ENCODE results near the gene SORBS2.

SORBS2 gene

DNA sequence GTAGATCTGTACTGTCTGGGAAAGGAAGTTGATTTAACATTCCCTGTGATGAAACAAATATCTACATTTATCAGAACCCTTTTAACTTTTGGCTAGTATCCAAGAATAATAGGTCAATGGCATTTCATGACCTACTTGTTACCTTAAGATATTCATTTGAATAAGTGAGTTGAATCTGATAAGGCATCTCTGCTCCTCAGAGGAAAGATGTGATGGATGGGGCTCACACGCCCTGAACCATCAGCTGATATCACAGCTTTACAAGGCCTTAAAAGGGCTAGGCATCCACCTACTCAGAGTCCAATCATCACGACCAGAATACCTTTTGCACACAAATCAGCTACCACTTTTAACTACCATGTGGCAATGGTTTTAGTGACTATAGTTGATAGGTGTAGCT is 186.5 kb downstream of the SORBS2 start:
- DNase-seq, result no peak

GRCh38 chr4:185624259-185624589 is 187.8 kb downstream of the SORBS2 start:
- DNase-seq, result no peak

DNA sequence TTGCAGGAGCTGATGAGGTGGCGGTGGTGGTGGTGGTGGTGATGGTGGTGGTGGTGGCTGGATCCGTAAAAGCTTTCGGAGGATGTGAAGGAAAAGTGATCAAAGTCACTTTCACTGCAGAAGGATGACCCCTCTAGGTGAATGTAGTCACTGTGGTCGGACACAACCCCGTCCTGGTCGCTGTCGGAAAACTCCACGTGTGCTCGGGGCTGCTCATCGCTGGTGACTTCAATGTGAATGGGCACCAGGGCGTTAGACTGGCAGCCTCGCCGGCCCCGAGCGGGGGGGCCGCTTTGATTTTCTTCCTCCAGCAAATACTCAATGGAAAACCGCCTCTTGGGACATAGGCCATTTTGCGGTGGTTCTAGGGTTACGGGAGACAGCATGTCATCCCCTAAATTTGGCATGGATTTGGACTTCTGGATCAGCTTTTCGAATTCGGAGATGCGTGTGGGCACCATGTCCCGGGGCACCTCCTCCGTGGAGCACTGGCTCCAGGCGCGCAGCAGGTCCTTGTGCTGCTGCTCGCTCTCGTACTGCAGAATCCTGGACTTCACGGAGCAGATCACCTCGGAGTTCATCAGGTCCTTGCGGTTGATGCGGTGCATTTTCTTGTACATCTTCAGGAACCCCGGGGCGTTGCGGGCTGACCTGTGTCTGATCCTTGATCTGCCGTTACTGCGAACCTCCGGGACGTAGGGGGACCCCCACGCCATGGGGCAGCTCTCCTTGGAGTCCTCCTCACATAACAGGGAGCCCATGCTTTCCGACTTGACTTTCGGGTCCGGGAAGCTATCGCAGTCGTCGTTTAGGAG is 188.3 kb downstream of the SORBS2 start:
- no peak for DNase-seq

GRCh38 chr4:185608185-185608584 is 203.8 kb downstream of the SORBS2 start:
- DNase-seq, result no peak

- no peak for DNase-seq
These were observed 209.6 kb downstream of the SORBS2 start for GRCh38 chr4:185602397-185602796.

- DNase-seq, result no peak
These were observed 211.1 kb downstream of the SORBS2 start for GRCh38 chr4:185600801-185601434.

DNA sequence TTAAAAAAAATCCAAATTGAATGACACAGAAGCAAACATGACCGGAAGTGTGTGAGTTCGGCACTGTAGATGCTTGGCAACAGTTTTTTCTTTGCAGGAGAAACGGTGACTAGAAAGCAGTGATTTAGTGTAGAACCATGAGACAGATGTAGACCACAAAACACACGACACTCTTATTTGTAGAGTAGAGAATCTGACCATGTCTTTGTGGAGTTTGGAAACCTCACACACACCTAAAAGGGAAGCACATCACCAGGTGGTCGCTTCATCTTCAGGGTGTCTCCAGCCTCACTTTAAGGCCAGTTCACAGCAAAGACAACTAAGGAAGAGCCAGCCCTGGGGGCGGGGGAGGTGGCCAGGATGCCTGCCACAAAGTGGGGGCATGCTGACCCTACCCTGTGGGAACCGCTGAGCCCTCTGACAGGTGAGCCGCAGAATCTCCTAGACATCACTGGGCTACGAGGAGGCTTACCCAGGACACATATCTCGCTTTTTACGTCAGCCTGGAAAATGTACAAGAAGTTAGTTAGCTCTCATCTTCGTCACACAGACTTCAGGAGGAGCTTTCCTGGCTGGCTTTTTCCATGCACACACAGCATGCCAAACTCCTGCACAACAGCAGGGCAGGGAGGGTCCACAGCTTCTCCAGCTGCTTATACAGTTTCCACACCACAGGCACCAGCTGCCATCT is 212.3 kb downstream of the SORBS2 start:
- no peak for DNase-seq

- no peak for DNase-seq
These were observed 213.0 kb downstream of the SORBS2 start for GRCh38 chr4:185598846-185599552.

- peak; percentile 34 for DNase-seq
These were observed 214.3 kb downstream of the SORBS2 start for GRCh38 chr4:185597532-185598188.

GRCh38 chr4:185592845-185593488 is 219.0 kb downstream of the SORBS2 start:
- no peak for DNase-seq

DNA sequence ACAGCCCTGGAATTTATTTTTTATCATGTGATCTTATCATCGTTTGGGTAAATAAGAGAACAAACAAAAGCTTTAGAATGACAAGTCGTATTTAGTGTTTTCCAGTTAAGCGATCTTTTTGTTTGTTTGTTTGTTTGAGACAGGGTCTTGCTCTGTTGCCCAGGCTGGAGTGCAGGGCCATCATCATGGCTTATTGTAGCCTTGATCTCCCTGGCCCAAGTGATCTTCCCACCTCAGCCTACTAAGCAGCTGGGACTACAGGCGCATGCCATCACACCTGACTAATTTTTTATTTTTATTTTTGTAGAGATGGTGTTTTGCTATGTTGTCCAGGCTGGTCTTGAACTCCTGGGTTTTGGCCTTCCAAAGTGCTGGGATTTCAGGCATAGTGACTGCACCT is 219.6 kb downstream of the SORBS2 start:
- DNase-seq, result no peak

GRCh38 chr4:185591679-185592141 is 220.3 kb downstream of the SORBS2 start:
- no peak for DNase-seq

- DNase-seq, result no peak
These were observed 221.0 kb downstream of the SORBS2 start for GRCh38 chr4:185590982-185591381.

DNA sequence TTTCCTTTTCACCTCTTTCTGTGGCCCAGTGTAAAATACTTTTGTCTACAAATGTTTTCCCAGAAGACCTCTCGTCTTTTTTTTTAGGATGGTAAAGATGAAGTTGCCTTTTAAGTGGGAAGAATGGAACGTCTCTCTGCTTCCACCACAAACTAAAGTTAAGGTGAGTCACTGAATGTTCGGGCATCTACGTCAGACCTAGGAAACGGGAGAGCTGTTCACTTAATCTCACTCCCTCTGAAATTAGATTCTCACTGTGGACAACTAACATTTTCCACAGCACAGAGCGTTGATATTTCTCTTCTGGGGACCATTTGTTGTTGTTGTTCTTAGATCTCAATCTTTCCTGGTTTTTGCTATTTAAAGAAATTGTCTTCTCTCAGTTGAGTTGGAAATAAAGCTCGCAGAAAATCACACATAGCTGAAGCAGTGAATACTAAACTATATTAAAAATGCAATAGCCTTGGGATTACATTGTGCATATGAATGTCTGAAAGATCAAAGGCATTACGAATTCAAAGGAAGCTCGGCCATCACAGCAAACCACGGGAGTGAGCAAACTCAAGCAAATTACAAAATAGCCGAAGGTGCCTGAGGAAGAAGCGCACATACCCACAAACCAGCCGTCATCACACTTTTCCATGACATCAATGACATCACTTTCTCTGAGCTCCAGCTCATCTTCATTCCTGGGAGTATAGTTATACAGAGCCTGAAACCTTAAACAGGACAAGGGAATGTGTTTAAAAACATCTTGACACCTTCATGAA is 222.7 kb downstream of the SORBS2 start:
- DNase-seq, result no peak

DNA sequence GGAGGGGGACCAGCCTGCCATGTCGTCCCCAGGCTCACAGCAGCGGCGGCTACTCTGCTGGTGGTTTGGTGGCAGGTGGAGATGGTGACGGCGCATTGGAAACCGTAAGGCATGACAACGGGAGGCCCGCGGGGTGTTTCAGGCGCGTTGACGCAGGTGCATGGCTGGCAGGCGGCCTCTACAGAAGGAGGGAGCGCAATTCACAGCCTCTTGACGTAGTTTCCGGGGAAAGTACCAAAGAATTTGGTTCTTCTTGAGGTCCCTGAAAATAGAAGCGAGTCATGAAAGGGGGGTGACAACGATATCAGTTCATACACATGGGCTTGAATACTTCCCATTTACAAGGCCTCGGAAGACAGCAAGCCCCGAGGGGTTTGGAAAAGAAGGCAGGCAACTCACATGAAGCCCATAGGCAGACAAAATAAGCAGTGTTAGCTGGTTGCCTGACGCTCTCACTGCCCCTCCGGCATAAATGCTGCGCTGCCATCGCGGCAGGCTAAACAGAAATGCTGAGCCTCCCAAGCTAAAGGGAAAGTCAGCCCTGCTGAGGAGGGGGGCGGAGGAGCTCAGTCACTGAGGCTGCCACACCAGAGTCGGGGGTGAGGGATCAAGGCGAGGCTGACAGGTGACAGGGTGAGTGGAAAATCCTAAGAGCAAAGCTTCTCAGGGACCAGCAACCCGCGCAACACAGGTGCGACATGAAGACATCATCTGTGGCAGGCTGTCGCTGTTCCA is 224.4 kb downstream of the SORBS2 start:
- no peak for DNase-seq

DNA sequence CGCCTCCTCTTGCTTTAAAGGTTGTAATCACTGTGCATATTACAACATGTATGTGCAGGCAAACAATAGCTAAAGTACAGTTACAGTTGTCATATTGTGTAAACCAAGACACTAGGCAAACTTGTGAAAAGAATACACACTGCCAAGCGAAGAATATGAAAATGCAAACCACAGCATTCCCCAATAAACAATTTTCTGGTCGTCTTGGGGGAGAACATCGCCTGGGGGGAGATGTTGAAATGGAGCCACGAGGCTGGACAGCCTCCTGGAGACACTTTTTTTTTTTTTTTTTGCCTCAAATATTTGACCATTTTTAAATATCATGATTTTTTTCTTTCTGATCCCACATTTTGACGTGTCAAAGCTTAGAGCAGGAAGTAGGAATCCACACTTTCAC is 225.0 kb downstream of the SORBS2 start:
- no peak for DNase-seq

GRCh38 chr4:185585211-185585610 is 226.8 kb downstream of the SORBS2 start:
- no peak for DNase-seq

DNA sequence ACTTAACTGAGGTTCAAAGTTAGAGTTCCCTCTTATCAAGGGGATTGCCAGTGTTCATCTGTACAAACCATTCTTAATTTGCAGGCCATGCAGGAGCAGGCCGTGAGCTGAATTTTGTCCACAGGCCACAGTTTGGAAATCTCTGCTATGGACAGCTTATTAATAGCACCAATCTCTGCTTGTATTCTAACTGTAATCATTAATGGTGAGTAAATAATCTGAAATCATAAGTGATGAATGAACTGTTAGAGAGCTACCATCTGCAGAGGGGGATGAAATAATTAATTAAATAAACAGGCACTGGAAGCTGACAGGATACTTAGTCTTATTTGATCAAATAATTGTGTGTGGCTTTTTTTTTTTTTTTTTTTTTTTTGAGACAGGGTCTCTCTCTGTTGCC is 228.2 kb downstream of the SORBS2 start:
- DNase-seq, result no peak

- DNase-seq, result no peak
These were observed 229.2 kb downstream of the SORBS2 start for GRCh38 chr4:185582651-185583400.

DNA sequence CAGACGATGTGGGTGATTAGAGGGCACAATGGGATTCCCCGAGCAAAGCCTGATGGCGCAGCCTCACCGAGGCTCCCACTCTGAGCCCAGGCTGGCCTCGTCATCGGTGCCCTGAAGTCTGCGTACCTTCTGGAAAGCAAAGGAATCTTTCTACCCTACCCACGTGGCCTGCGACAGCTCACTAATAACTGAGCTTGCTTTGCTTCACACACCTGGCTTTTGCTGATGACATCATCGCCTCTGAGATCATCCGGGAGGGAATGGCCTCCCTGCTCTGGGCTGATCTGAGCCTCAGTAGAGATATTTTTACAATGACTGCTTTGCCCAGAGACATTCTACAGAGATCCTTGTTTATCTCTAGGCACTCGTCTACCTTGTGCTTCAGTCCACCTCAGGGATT is 231.3 kb downstream of the SORBS2 start:
- DNase-seq, result no peak
